ENCODE data around the gene METAP1D.

Gene METAP1D

DNA sequence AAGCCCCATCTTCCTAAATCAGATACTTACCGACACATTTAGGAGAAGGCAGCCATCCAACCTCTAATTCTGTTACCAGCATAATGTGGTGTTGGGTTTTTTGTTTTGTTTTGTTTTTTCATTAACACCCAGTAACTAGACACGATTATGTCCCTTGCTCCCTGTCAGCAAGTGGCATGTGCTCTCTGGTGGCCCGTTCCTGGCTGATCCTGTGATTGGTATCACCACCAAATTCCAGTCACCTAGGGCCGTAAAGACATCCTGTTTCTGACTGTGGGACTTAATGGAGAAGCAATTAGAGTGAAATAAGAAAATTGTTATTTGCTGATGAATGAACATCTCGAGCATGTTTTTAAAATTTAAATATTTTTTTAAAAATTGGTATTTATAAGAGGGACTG is 79.7 kb downstream of the METAP1D start:
- no peak for DNase-seq (ENCODE audit: low read depth in 2 of 2, low spot score in 1 of 2)

DNA sequence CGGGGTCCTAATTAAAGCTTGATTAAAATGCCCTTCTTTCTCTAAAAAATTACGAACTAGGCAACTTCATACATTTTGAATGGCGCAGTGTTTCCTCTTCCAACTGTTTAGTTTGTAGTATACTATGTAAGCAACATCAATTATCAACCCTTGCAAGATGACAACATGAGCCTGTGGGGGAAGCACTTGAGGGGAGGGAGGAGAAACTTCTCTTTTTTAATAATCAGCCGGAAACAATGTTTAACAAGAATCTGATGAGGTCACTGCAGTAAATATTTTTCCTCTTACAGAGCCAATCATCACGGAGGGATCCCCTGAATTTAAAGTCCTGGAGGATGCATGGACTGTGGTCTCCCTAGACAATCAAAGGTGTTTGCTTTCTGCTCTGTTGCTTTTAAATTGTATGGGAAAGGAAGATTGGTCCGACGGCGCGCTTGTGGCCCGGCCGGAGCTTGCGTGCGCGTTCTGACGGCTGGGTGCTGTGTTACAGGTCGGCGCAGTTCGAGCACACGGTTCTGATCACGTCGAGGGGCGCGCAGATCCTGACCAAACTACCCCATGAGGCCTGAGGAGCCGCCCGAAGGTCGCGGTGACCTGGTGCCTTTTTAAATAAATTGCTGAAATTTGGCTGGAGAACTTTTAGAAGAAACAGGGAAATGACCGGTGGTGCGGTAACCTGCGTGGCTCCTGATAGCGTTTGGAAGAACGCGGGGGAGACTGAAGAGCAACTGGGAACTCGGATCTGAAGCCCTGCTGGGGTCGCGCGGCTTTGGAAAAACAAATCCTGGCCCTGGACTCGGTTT is 80.3 kb downstream of the METAP1D start:
- DNase-seq (ENCODE audit: low read depth in 2 of 2, low spot score in 1 of 2), result no peak

DNA sequence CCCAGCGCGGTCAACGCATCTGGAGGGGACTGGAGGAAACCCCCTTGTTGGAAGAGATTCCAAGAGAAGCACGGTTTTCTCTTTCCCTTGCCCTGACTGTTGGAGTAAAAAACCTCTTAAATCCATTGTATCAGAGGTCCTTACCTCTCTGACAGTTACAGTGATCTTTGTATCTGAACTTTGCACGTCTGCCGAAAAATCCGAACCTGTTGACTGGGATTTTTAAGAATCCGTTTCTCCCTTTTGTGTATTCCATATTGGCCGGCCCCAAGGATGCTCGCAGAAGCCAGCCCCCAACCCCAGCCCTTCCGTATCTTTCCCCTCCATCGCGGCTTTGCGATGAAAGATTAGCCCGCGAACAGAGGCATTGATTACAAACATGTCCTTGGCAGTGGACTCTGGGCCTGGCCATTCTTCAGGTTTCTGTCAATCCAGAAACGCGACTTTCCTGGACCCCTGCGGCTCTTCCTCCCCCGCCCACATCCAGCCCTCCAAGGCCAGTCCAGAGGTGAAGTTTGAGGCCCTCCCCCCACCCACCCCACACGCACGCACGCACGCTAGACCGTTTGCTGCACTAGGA is 81.0 kb downstream of the METAP1D start:
- DNase-seq (ENCODE audit: low read depth in 2 of 2, low spot score in 1 of 2), result no peak

DNA sequence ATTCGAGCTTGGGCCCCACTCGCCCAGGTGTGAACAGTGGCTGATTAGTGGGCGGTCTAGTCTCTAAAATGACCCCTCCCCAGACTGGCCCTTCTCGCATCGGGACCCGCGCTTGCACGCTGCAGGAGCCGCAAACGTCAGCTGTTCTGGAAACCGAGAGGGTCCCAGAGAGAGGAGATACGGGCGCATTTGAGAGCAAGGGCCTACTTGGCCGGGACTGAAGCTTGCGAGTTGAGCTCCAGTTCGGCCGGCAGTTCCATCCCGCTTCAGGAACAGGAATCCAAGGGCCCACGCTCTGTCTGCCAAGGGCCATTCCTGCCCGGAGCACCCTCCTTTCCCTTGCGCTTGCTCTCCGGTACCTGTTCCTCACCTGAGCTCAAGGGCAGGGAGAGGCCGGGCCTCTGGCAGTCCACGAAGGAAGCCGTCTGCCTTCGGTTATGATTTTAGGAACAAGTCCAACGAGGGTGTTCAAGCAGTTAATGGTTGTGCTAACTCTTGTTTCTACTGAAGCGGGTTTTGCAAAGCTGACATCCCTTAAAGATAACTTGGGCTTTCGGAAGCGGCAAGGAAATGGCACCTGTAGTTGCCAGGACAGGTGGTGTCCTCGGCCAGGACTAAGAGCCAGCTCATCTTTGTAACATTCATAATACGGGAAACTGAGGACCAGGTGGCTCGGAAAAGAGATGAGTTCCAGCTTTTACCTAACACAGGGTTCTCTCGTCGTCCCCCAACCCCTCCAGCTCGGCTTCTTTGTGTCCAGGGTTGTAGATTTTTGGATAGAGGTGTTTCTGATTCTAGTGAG is 81.7 kb downstream of the METAP1D start:
- DNase-seq (ENCODE audit: low read depth in 2 of 2, low spot score in 1 of 2), result no peak

DNA sequence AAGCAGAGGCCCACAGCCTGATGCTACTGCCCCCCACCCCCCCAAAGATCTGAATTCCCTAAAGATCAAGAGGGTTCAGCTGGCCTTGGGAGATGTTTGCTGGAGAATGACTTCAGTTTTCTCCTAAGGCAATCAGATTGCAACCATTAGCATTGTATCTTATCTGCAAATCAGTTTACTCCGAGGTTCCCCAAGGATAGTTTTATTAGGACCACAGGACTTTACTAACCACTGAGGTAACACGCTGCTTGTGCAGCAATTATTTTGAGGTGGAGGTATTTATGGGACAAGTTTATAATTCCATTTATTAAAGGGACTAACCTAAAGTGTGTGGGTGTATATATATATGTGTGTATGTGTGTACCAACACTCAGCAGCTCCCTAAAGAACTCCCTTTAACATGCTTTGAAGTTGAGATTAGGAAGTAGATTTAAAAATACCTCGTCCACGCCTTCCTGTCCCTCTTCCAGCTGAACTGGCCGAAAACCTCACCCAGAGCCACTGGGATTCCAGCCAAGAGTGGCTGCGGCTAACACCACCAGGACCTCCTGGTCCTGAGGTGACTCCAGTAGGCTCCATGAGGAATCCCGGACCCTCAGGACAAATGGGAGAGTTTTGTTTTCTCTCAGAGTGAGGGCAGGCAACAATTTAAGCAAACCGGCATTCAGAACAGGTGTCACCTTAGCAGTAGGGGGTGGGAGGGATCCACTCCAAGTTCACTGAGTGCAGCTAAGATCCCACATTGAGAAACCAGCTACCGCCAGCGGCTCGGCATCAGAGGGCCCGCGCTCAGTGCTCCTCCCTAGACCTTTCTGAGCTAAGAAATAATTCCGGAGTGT is 82.6 kb downstream of the METAP1D start:
- no peak for DNase-seq (ENCODE audit: low read depth in 2 of 2, low spot score in 1 of 2)

DNA sequence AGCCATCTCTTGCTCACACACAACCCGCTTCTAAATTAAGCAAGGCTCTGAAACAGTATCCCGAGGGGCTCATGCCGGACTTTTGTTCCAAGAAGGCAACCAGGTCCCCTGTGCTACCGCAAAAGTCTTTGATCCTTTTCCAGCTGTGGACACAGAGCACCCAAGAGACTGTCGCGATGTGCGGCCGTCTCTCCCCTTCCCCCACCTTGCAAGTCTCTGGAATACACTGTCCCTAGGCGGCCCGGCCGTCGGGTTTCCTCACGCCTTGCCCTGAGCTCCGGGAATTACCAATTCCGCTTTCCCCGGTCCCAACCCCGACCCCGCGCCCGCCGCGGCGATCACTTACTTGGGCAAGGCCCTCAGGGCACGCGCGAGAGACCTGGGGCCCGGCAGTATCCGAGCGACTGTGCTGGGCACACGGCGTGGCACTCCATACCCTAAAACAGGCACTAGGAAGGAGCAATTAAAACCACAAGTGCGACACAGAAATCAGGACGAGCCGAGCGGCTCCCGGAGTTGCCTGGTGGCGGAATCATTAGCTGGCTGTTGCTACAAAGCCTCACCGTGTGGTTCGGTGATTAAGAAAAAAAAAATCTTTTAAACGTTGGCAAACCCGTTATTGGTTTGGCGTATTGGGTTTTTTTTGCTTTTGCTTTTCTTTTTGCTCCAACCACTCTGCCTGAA is 83.3 kb downstream of the METAP1D start:
- DNase-seq (ENCODE audit: low read depth in 2 of 2, low spot score in 1 of 2), result no peak

DNA sequence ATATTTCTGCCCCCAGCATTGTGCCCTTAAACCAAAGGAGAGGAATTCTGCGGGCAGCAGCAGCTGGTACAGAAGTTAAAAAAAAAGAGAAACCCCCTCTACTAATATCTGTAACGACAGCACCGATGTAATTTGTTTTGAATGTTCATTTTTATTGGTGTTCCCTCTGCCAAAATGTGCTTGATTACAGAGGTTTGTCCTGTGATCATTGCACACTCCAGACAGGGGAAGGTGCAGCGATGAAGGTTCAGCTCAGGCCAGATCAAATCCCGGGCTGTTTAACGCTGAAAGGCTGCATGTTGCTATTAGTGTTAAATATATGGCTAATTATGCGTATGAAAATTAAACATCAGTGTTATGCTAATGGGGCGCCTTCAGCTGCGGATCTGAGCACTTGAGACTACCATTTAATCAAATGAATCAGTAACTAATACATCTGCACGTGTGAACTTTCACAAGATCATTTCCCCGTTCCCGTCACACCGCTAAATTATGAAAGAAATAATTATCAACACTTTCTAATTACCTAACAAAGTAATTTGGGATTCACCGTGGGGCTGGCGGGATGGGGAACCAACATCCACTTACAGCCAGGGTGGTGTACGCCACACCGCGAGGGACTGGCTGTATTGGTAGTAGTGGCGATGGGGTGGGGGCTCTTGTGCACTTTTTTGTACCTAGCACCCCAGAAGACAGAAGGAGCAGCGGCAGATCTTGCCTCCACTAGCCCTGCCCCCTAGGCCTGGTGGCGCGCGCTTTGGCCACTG is 84.1 kb downstream of the METAP1D start:
- no peak for DNase-seq (ENCODE audit: low read depth in 2 of 2, low spot score in 1 of 2)

DNA sequence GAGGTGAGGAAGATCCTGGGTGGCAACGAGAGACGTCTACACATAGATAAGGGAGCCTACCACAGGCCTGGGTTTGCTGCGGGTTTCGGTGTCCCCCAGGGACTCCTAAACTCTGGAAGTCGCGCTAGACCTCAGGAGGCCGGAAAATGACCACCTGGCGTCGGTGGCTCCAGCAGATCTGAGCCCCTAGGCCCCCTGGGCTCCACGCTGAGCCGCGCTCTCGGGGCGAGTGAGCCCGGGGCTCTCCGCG is 84.6 kb downstream of the METAP1D start:
- no peak for DNase-seq (ENCODE audit: low read depth in 2 of 2, low spot score in 1 of 2)

DNA sequence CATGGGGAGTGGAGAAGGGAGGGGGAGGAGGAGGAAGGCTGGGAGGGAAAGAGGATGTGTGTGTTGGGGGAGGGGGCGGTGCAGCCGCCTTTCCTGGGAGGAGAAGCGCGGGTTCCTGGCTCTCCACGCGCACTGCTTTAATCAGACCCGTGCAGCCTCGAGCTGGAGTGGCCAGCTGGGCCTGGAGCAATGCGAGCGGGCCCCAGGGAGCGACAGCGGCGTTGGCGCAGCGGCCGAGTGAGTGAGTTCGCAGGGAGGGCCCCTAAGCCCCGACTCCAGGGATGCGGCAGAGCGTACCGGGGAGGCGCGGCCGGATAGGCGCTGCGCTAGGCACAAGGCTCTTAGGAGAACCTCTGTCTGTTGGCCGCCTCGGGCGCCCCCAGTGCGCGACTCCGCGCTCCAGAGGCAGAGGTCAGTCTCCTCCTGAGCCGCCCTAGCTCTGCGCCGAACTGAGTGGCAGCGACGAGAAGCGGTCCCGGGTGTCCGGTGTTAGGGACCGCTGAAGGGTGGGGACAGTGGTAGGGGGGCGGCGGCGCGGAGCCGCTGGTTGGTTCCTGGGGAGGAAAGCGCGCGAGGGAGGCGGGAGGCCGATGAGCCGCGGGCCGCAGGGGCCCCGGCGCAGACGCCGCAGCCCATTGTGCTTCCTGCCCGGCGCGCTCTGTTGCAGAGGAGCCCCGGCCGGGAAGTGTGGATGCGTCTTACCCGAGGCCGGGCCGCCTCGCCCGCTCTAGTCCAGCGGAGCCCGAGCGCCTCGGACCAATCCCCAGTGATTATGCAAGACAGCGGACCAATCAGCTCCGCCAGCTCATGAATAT is 85.1 kb downstream of the METAP1D start:
- no peak for DNase-seq (ENCODE audit: low read depth in 2 of 2, low spot score in 1 of 2)

DNA sequence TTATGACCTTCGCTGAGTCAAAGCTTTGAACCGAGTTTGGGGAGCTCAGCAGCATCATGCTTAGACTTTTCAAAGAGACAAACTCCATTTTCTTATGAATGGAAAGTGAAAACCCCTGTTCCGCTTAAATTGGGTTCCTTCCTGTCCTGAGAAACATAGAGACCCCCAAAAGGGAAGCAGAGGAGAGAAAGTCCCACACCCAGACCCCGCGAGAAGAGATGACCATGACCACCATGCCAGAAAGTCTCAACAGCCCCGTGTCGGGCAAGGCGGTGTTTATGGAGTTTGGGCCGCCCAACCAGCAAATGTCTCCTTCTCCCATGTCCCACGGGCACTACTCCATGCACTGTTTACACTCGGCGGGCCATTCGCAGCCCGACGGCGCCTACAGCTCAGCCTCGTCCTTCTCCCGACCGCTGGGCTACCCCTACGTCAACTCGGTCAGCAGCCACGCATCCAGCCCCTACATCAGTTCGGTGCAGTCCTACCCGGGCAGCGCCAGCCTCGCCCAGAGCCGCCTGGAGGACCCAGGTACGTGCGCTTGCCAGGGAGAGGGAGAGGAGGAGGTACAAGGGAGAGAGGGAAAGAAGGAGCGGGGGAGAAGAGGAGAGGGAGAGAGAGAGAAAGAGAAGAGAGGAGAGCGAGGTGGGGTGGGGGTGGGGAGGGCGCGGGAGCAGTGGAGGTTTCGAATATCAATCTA is 85.9 kb downstream of the METAP1D start, which contains the start of gene DLX1:
DLX1 (plus strand) TSS at position 48 of the 700 bp plus-strand sequence; CDS start at position 219, 171 bp downstream.
- no peak for DNase-seq (ENCODE audit: low read depth in 2 of 2, low spot score in 1 of 2)

DNA sequence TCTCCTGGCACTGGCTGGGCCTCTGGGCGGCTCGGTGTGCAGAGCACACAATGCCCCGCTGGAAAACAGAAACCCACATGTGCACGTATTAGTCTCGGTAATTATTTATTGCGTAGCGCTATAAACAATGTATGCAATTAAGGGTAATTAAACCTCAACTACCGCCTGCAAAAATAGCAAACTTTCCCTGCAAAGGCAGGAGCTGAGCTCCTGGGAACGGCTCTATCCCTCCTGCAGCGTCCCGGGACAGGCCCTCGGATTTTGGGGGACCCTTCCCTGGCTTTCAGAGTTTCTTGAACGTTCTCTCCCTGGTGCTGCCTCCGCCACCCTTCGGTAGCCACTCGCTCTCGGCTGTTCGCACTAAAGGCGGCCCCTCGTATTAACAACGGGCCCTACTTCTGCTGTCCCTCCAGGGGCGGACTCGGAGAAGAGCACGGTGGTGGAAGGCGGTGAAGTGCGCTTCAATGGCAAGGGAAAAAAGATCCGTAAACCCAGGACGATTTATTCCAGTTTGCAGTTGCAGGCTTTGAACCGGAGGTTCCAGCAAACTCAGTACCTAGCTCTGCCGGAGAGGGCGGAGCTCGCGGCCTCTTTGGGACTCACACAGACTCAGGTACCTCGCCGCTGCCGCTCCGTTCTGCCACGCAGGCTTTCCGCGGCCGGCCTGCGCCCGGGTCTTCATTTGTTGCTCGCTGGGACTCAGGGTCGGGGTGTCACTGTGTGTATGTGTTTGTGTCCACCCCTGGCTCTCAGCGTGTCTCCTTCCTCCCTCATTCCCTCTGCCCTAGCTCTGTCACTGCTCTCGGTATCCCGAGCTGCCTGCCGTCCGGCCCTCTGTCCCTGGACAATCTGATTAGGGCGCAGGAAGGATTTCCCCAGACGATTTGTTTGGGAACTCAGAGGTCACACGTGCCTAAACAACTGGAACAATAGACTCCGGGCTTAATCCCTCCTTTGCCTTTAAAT is 86.8 kb downstream of the METAP1D start:
- DNase-seq (ENCODE audit: low read depth in 2 of 2, low spot score in 1 of 2), result no peak

DNA sequence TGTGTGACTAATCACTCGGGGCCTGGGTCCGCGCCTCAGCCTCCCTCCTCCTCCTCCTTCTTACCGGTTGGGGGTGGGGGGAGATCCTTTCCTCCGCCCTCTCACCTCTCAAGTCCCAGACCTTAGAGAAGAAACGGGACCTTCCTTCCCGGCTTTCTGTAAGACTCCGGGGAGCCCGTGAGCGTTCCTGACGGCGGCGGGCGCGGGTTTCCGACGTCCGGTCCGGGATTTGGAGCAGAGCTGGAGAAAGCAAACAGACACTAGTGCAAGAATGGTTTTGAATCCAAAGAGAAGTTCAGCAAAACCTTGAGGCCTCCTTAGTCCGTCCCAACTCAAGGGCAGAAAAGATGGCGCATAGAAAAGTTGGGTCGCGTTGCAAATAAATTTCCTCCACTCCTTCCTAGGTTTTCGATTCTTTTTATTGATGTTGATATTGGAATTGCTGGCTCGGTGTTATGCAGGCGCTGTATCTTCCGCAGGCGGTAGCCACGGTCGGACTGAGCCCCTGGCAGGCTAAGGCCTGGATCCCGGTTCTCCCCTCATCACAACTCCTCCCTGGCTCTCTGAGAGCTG is 87.5 kb downstream of the METAP1D start:
- no peak for DNase-seq (ENCODE audit: low read depth in 2 of 2, low spot score in 1 of 2)

DNA sequence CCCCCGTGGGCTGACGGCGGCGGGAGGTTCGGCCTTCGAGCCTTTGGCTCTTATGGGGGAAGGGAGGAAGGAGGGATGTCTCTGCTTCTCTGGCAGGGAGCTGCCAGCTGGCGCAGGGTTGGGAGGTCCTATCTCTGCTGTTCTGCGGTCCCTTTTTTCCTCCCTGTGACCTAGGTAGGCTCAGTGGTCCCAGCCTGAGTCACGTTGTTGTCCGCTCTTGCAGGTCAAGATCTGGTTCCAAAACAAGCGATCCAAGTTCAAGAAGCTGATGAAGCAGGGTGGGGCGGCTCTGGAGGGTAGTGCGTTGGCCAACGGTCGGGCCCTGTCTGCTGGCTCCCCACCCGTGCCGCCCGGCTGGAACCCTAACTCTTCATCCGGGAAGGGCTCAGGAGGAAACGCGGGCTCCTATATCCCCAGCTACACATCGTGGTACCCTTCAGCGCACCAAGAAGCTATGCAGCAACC is 88.1 kb downstream of the METAP1D start:
- DNase-seq (ENCODE audit: low read depth in 2 of 2, low spot score in 1 of 2), result no peak

DNA sequence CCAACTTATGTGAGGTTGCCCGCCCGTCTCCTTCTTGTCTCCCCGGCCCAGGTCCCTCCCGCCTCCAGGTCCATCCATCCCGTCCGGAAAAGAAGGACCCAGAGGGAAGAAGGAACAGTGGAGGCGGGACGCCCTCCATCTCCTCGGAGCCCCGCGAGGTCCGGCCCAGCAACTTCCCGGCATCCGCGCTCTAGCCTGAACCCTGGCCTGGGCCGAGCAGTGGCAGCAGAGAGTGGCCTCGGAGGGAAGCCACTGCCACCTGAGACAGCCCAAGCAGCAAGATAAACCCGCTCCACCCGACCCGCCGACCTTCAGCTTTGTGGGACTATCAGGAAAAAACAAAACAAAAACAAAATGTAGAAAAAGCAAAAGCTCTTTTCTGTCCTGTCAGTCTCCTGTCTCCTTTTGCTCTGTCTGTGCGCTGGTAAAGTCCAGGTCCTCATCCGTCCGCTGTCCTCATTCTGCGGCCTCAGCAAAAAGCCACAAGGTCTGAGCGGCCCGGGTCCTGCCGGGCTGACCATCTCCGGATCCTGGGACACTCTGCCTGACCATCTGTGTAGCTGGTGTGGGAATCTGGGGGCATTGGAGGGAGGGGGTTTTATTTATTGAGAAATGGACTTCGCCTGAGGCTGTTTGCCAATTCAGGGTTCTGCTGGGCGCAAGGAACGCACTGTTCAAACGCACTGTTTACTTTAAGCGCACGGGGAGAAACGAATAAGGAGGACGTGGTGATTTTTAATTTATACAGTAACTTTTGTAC is 88.7 kb downstream of the METAP1D start:
- no peak for DNase-seq (ENCODE audit: low read depth in 2 of 2, low spot score in 1 of 2)

DNA sequence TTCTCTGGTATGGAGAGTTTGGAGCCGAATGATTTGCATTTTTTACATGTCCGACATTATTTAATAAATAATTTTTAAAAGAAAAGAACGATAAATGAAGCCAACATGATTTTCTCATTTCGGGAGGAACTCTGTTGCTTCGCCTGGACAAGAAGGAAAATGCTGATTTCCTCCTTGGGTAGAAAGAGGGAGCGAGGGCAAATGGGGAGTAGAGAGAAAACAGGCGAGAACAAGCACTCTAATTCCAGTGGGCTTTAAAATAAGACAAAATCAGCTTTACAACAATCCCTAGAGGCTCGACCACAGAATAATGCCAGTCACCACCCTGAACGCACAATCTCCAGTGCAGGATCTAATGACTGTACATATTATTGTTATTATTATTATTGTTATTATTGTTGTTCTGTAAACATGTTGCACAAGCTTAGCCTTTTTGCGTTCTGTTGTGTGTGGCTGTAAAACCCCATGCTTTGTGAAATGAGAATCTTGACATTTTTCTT is 89.3 kb downstream of the METAP1D start:
- DNase-seq (ENCODE audit: low read depth in 2 of 2, low spot score in 1 of 2), result no peak

DNA sequence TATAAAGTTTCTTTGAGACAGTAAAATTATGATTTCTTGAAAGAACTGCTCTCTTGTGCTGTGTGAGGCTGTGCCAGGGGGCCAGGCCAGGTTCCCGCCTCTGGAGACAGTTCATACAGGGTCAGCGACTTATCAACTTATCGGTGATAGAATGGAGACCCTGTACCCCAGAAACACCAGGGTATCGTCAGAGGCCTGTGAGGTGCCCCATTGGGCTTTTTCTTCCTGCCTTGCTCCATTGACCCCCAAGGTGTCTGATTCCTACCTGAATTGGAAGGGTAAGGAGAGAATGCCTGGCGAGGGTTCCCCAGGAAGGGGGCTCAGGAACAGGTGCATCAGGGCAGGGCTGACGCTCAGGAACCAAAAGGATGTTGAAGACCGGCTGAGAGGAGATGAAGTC is 89.9 kb downstream of the METAP1D start:
- DNase-seq (ENCODE audit: low read depth in 2 of 2, low spot score in 1 of 2), result no peak

Measured in stimulated activated CD8-positive, alpha-beta memory T cell treated with anti-CD3 and anti-CD28 coated beads, Interleukin-4, amount 100 ng/mL, for 4 hours (primary cell).